SK-N-SH (cell line): ENCODE measurements around the gene SNX1.

ENCODE experiments used
- EP300 ChIP-seq, 2 experiments: IDR thresholded peaks; 2 replicates each; pipeline versions ENCODE4 v1.4.0 to v1.6.1; 2012; ENCODE audit warnings: borderline replicate concordance in 1 of 2, low read depth in 1 of 2, low read length in 1 of 2
- FOXM1 ChIP-seq: IDR thresholded peaks from 2 replicates; pipeline ENCODE4 v1.4.0; 2012; ENCODE audit warnings: low read depth, mild to moderate bottlenecking
- POLR2AphosphoS5 ChIP-seq: IDR thresholded peaks from 2 replicates; pipeline ENCODE4 v1.6.1; 2012; ENCODE audit warnings: low read depth, low read length
- SMC3 ChIP-seq: IDR thresholded peaks from 2 replicates; pipeline ENCODE4 v1.6.1; 2012; ENCODE audit warnings: low read depth, low read length, improper control_type of control experiment
- TAF1 ChIP-seq: IDR thresholded peaks from 2 replicates; pipeline ENCODE4 v1.6.1; 2012; ENCODE audit warnings: low read depth, mild to moderate bottlenecking, low read length, moderate library complexity, borderline replicate concordance
- TCF12 ChIP-seq: IDR thresholded peaks from 2 replicates; pipeline ENCODE4 v1.4.0; 2012
- TEAD4 ChIP-seq: IDR thresholded peaks from 2 replicates; pipeline ENCODE4 v1.4.0; 2012; ENCODE audit warnings: mild to moderate bottlenecking, borderline replicate concordance; ENCODE audit not compliant: insufficient read depth
- YY1 ChIP-seq: IDR thresholded peaks from 2 replicates; pipeline ENCODE4 v1.4.0; 2012; ENCODE audit warnings: low read depth, mild to moderate bottlenecking
- TF ChIP-seq, protein P1 (sequence below): fragments of 200-600 bp; sonication (generic); IDR thresholded peaks from 2 replicates; pipeline ENCODE4 v1.6.1; 2017; ENCODE audit warnings: antibody characterized with exemption, mild to moderate bottlenecking, moderate library complexity
- TF ChIP-seq, protein P2 (sequence below): IDR thresholded peaks from 2 replicates; pipeline ENCODE4 v1.4.0; 2012; ENCODE audit warnings: low read depth

DNA sequence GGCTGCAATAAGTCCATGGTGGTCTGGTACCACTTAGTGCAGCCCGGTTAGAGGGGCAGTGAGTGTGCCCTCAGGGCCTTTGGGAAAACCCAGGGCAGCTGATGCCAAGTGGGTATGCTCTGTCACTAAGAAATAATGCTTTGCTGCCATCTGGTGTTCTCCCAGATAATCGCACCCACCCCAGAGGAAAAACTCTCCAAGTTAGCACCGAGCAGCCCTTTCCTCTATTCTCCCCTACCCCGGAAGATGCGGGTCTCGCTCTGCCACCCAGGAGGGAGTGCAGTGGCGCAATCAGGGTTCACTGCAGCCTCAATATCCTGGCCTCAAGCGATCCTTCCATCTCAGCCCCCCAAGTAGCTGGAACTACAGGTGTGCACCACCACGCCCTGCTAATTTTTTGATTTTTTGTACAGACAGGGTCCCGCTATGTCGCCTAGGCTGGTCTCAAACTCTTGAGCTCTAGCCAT, 28.2 kb upstream of the SNX1 start:
- no peak for TF ChIP-seq TCF12
- TF ChIP-seq TAF1: no peak
- TF ChIP-seq, protein P1, sequence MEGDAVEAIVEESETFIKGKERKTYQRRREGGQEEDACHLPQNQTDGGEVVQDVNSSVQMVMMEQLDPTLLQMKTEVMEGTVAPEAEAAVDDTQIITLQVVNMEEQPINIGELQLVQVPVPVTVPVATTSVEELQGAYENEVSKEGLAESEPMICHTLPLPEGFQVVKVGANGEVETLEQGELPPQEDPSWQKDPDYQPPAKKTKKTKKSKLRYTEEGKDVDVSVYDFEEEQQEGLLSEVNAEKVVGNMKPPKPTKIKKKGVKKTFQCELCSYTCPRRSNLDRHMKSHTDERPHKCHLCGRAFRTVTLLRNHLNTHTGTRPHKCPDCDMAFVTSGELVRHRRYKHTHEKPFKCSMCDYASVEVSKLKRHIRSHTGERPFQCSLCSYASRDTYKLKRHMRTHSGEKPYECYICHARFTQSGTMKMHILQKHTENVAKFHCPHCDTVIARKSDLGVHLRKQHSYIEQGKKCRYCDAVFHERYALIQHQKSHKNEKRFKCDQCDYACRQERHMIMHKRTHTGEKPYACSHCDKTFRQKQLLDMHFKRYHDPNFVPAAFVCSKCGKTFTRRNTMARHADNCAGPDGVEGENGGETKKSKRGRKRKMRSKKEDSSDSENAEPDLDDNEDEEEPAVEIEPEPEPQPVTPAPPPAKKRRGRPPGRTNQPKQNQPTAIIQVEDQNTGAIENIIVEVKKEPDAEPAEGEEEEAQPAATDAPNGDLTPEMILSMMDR: peak; percentile 76
- TF ChIP-seq SMC3: peak; percentile 91
- TF ChIP-seq EP300 (IDR thresholded peaks at IDR 0.05; ENCODE audit: borderline replicate concordance in 1 of 2, low read depth in 1 of 2, low read length in 1 of 2): peak in 1 of 2 experiments; percentile 63; a peak in 2 of 4 replicates
- no peak for TF ChIP-seq POLR2AphosphoS5
- TF ChIP-seq YY1: no peak
- no peak for TF ChIP-seq FOXM1
- TF ChIP-seq, protein P2, sequence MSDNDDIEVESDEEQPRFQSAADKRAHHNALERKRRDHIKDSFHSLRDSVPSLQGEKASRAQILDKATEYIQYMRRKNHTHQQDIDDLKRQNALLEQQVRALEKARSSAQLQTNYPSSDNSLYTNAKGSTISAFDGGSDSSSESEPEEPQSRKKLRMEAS: no peak
- TF ChIP-seq TEAD4: no peak
